Right lobe of liver (tissue), 6 donors: ENCODE results near the gene GRN. TPM values are rescaled to one million over a fixed set of nuclear protein-coding genes. Genes with fewer than 3 reads are reported as not detected.

ENCODE experiments used
- ATAC-seq, 4 donors: fragments of 200-7000 bp; cut with Tn5 transposase; one replicate each; pipeline ENCODE4 v1.9.1; 2020; ENCODE audit warnings: mild to moderate bottlenecking in 4 of 4, moderate library complexity in 4 of 4
- DNase-seq, 3 donors: peaks; one replicate each; pipeline ENCODE4 v3.0.0-alpha.2; 2020
- H3K27ac ChIP-seq, 3 donors: fragments of 200-600 bp; one replicate each; pipeline ENCODE4 v1.8.0; 2022
- H3K27me3 ChIP-seq, 2 donors: fragments of 200-600 bp; one replicate each; pipeline ENCODE4 v1.8.0; 2022
- H3K36me3 ChIP-seq, 4 donors: fragments of 200-600 bp; sonication (generic) in 1 of 4; one replicate each; pipeline versions ENCODE4 v1.5.1 to v1.8.0; 2017 to 2022; ENCODE audit warnings: control low read depth in 1 of 4
- H3K4me1 ChIP-seq, 4 donors: fragments of 200-600 bp; sonication (generic) in 1 of 4; one replicate each; pipeline versions ENCODE4 v1.5.1 to v1.8.0; 2017 to 2022; ENCODE audit warnings: control low read depth in 1 of 4
- H3K4me3 ChIP-seq, 3 donors: fragments of 200-600 bp; one replicate each; pipeline ENCODE4 v1.8.0; 2022
- H3K9me3 ChIP-seq, 4 donors: fragments of 200-600 bp; sonication (generic) in 1 of 4; one replicate each; pipeline versions ENCODE4 v1.5.1 to v1.8.0; 2017 to 2022; ENCODE audit warnings: control low read depth in 1 of 4
- POLR2A ChIP-seq: fragments of 450-650 bp; IDR thresholded peaks from one replicate; pipeline ENCODE4 v1.6.1; 2017; ENCODE audit warnings: antibody characterized with exemption, mild to moderate bottlenecking
- WGBS: methylation state at CpG from one replicate; pipeline ENCODE4 v1.1.6; 2018; ENCODE audit warnings: low coverage, low lambda C conversion rate; ENCODE audit not compliant: insufficient coverage; ENCODE audit errors: missing lambda C conversion rate; 5-methylcytosine and 5-hydroxymethylcytosine counted together
- intact Hi-C, 2 donors: fragments of 100-400 bp; cut with DNase I; formaldehyde crosslinking; loops; one replicate each; pipeline versions ENCODE4 v1.11.2 to v1.14.1; 2022
- small RNA-seq, 2 experiments: library from RNA; depleted of rRNA; stranded (forward); fragments of <200 nt; gene quantifications; one replicate each; pipeline ENCODE3, GENCODE V24; 2016
- total RNA-seq, 6 experiments: library from RNA; depleted of rRNA in 2 of 6; stranded (reverse); fragments of >200 nt in 2 of 6; fragmentation: NEBNext Ultra II Directional in 3 of 6; extraction: Animal tissue kit (Norgen Biotek cat#: 25700) in 3 of 6; gene quantifications; one replicate each; pipeline versions ENCODE4 v1.1.0 to v1.2.4, GENCODE V29; 2016 to 2023
- TF ChIP-seq, protein P1 (sequence below), 4 donors: fragments of 200-600 bp in 3 of 4; fragments of 450-650 bp in 1 of 4; IDR thresholded peaks; one replicate each; pipeline versions ENCODE4 v1.5.1 to v1.8.0; 2016 to 2022; ENCODE audit warnings: antibody characterized with exemption in 4 of 4, mild to moderate bottlenecking in 2 of 4
- donor health status: DM: no; HTN: yes; CAD: no.
- donor health status: DM: no; HTN: no; CAD: no.
- donor health status: DM: no; HTN: no; CAD: no.
- donor health status: DM: no; HTN: yes; CAD: no.
- donor health status: DM: no; HTN: yes; CAD: no.

Gene GRN
- total RNA-seq, 6 experiments from 2014 or later, result 84.5 to 230 (median 150) TPM

DNA sequence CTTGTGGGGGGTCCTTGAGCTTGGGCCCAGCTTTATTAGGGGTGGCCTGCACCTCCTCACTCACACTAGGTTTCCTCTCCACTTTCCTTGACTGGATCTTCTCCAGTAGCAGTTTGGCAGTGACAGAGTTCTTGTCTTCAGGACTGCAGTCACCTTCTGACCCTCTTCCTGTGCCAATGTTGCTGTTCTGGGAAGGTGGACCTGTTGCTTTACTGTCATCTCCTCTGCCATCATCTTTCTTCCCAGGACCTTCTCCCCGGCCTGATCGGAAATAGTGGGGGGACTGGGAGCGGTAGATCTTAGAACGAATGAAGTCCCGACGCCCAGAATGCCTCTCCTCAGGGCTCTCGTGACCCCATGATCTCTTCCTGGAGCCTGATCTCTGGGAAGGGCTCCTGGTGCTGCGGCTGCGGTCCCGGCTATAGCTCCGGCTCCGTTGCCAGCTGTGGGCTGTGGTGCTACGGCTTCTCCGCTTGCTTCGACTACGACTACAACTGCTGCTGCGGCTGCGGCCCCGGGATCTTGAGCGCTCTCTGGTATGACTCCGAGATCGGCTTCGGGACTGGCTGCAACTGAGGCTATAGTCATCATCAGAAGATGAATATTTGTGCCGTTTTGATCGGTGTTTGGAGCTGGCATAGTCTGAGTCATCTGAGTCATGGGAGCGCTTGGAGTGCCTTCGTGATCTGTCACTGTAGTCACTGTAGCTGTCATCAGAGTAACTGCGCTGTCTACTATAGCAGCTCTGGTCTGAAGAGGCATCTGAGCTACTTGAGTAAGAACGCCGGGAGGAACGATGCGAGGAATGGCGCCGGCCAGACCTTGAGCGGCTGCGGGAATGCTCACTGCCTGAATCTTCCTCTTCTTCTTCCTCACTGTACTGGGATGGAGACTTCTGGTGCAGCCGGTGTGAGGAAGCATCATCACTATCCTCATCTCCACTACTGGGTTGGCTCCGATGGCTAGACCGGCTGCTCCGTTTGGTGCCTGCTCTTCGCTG lies 53.9 kb downstream of the GRN start:
- no peak for DNase-seq
- no peak overlapping the region for H3K4me3 ChIP-seq
- H3K36me3 ChIP-seq, result peaks cover 0 to 28% (median 5%) of the 10 kb centered on the region in 4 donors
- ATAC-seq, result no peak
- intact Hi-C loops, result no loop called here
- H3K9me3 ChIP-seq, result no peaks in the 10 kb centered on the region
- H3K4me1 ChIP-seq, result no peaks in the 10 kb centered on the region
- H3K27ac ChIP-seq, result no peak overlapping the region
- 92% methylated on average over 28 of the region's 41 CpGs for WGBS
- no peak for TF ChIP-seq POLR2A
- TF ChIP-seq, protein P1, sequence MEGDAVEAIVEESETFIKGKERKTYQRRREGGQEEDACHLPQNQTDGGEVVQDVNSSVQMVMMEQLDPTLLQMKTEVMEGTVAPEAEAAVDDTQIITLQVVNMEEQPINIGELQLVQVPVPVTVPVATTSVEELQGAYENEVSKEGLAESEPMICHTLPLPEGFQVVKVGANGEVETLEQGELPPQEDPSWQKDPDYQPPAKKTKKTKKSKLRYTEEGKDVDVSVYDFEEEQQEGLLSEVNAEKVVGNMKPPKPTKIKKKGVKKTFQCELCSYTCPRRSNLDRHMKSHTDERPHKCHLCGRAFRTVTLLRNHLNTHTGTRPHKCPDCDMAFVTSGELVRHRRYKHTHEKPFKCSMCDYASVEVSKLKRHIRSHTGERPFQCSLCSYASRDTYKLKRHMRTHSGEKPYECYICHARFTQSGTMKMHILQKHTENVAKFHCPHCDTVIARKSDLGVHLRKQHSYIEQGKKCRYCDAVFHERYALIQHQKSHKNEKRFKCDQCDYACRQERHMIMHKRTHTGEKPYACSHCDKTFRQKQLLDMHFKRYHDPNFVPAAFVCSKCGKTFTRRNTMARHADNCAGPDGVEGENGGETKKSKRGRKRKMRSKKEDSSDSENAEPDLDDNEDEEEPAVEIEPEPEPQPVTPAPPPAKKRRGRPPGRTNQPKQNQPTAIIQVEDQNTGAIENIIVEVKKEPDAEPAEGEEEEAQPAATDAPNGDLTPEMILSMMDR (IDR thresholded peaks at IDR 0.05), result no peak
- no peaks in the 10 kb centered on the region for H3K27me3 ChIP-seq

DNA sequence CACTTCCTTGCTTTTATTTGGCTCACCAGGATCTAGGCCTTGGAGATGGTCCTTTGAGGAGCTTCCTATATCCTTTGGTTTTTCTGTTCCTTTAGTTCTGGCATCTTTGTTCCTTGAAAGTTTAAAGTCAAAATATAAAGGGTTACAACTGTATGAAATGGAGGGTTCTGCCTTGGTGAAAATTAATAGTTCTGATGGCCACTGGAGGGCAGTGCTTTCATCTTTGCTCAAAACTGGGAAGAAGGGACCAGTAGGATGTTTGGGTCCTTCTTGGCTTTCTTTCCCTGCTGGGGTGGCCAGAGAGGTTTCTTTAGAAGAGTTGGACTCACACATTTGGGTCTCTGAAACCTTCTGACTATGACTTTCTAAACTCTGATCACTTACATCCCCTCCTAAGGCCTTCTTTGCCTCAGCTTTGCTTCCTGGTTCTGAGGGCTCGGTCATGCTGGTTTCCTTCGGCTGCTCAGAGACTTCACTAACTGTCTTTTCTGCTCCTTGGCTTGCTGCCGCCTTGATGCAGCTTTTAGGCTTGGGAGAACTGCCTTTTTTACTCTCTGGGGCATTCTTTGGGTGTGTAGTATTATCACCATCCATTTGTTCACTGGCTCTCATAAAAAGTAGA lies 55.2 kb downstream of the GRN start:
- Histone ChIP-seq H3K9me3 (no peaks in the 10 kb centered on the region), H3K27me3 (no peaks in the 10 kb centered on the region), H3K27ac (no peak overlapping the region), H3K4me3 (no peak overlapping the region), H3K4me1 (no peaks in the 10 kb centered on the region), H3K36me3 (peaks cover 0 to 28% (median 5%) of the 10 kb centered on the region in 4 donors)
- intact Hi-C loops, result no loop called here
- WGBS, result 98% methylated on average over 3 of the region's 3 CpGs
- ATAC-seq (peak in 3 of 4 donors; percentile 44 to 56 (median 47)), DNase-seq (no peak)
- TF ChIP-seq POLR2A, result no peak
- TF ChIP-seq, protein P1 (IDR thresholded peaks at IDR 0.05), result peak; percentile 23 to 45 (median 41)

Small RNA genes within 50 kb of the gene (small RNA-seq; reads per million reads assigned to genes)
- gene RF00012, result 0 reads per million in 2 experiments
- gene RNU6-453P, result 0 reads per million in 2 experiments

Other genes starting within 250 kb of the GRN start
- gene HDAC5, start 221.7 kb upstream of the GRN start, total RNA-seq, result 10 to 100 TPM; 12.0 to 26.4 (median 15.5) TPM
- gene HROB, start 203.4 kb upstream of the GRN start, total RNA-seq, result 1 to 10 TPM in 1 of 6 experiments, under 1 TPM in 5; 0.20 to 1.1 (median 0.40) TPM
- gene ASB16, start 174.6 kb upstream of the GRN start, total RNA-seq, result 1 to 10 TPM in 1 of 6 experiments, not detected in 5; 1.5 TPM
- 10 to 100 TPM; 13.8 to 18.0 (median 15.7) TPM for gene TMUB2, start 158.3 kb upstream of the GRN start, total RNA-seq
- 10 to 100 TPM; 20.3 to 26.8 (median 22.1) TPM for gene ATXN7L3, start 145.4 kb upstream of the GRN start, total RNA-seq
- gene UBTF, start 125.6 kb upstream of the GRN start, total RNA-seq, result 10 to 100 TPM; 22.3 to 35.9 (median 32.0) TPM
- gene SLC4A1, start 77.2 kb upstream of the GRN start, total RNA-seq, result 10 to 100 TPM in 1 of 6 experiments, 1 to 10 TPM in 2, under 1 TPM in 3; 0.06 to 31.8 (median 1.2) TPM
- under 1 TPM in 2 of 6 experiments, not detected in 4; 0.12 to 0.75 TPM for gene RUNDC3A, start 36.7 kb upstream of the GRN start, total RNA-seq
- gene SLC25A39, start 20.5 kb upstream of the GRN start, total RNA-seq, result 100 to 1,000 TPM in 2 of 6 experiments, 10 to 100 TPM in 4; 56.3 to 111 (median 64.6) TPM
- under 1 TPM; 0.16 to 0.68 (median 0.39) TPM for gene FAM171A2, start 18.6 kb downstream of the GRN start, total RNA-seq
- gene ITGA2B, start 44.3 kb downstream of the GRN start, total RNA-seq, result 1 to 10 TPM in 2 of 6 experiments, under 1 TPM in 3, not detected in 1; 0.37 to 1.5 (median 0.49) TPM
- gene GPATCH8, start 158.1 kb downstream of the GRN start, total RNA-seq, result 10 to 100 TPM in 4 of 6 experiments, 1 to 10 TPM in 2; 8.1 to 14.4 (median 13.1) TPM
- under 1 TPM; 0.11 to 0.64 (median 0.28) TPM for gene FZD2, start 212.2 kb downstream of the GRN start, total RNA-seq